ENCODE data around the gene EML1.

The EML1 gene

GRCh38 chr14:99852578-99852977, 59.4 kb downstream of the EML1 start:
- Histone ChIP-seq H3K27ac (replicated peaks) (no peak overlapping the region), H3K27me3 (ENCODE audit: insufficient read depth, poor library complexity, severe bottlenecking) (peaks cover 5% of the 10 kb centered on the region), H3K4me3 (replicated peaks; ENCODE audit: insufficient read depth, low read length) (no peak overlapping the region)
- no peak for DNase-seq (ENCODE audit: low read depth in 1 of 2, low spot score in 1 of 2)
- no peak for TF ChIP-seq GABPA (IDR thresholded peaks at IDR 0.05; ENCODE audit: low read depth)
- no peak for TF ChIP-seq POLR2AphosphoS5 (IDR thresholded peaks at IDR 0.05; ENCODE audit: low read depth)
- TF ChIP-seq, protein P1, sequence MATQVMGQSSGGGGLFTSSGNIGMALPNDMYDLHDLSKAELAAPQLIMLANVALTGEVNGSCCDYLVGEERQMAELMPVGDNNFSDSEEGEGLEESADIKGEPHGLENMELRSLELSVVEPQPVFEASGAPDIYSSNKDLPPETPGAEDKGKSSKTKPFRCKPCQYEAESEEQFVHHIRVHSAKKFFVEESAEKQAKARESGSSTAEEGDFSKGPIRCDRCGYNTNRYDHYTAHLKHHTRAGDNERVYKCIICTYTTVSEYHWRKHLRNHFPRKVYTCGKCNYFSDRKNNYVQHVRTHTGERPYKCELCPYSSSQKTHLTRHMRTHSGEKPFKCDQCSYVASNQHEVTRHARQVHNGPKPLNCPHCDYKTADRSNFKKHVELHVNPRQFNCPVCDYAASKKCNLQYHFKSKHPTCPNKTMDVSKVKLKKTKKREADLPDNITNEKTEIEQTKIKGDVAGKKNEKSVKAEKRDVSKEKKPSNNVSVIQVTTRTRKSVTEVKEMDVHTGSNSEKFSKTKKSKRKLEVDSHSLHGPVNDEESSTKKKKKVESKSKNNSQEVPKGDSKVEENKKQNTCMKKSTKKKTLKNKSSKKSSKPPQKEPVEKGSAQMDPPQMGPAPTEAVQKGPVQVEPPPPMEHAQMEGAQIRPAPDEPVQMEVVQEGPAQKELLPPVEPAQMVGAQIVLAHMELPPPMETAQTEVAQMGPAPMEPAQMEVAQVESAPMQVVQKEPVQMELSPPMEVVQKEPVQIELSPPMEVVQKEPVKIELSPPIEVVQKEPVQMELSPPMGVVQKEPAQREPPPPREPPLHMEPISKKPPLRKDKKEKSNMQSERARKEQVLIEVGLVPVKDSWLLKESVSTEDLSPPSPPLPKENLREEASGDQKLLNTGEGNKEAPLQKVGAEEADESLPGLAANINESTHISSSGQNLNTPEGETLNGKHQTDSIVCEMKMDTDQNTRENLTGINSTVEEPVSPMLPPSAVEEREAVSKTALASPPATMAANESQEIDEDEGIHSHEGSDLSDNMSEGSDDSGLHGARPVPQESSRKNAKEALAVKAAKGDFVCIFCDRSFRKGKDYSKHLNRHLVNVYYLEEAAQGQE (IDR thresholded peaks at IDR 0.05; ENCODE audit: insufficient replicate concordance, low read depth), result no peak
- TF ChIP-seq CTCF (IDR thresholded peaks at IDR 0.05; ENCODE audit: insufficient read depth, low read length), result no peak
- no peak for TF ChIP-seq SPI1 (IDR thresholded peaks at IDR 0.05; ENCODE audit: borderline replicate concordance, low read depth)

DNA sequence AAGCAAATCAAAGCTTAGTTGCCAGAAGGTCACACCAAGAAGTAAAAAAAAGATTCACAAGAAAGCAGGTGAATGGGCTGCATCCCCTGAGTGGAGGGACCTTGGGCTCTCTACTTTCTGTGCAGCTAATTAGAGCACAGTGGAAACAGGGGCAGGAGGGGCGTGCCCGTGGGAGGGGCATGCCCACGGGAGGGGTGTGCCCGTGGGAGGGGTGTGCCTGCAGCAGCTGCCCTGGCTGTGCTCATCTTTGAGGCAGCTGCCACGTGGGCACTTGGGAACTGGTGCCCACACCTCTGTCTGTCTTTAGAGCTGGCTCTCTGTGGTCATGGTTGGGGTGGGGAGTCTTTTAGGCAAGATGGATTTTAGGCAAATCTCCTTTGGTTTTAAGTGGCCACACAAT, 60.0 kb downstream of the EML1 start:
- TF ChIP-seq POLR2AphosphoS5 (IDR thresholded peaks at IDR 0.05; ENCODE audit: low read depth) (no peak), CTCF (IDR thresholded peaks at IDR 0.05; ENCODE audit: insufficient read depth, low read length) (no peak), SPI1 (IDR thresholded peaks at IDR 0.05; ENCODE audit: borderline replicate concordance, low read depth) (no peak), GABPA (IDR thresholded peaks at IDR 0.05; ENCODE audit: low read depth) (no peak)
- TF ChIP-seq, protein P1 (IDR thresholded peaks at IDR 0.05; ENCODE audit: insufficient replicate concordance, low read depth), result no peak
- no peak for DNase-seq (ENCODE audit: low read depth in 1 of 2, low spot score in 1 of 2)
- peaks cover 5% of the 10 kb centered on the region for H3K27me3 ChIP-seq (ENCODE audit: insufficient read depth, poor library complexity, severe bottlenecking)
- H3K4me3 ChIP-seq (replicated peaks; ENCODE audit: insufficient read depth, low read length), result no peak overlapping the region
- no peak overlapping the region for H3K27ac ChIP-seq (replicated peaks)

DNA sequence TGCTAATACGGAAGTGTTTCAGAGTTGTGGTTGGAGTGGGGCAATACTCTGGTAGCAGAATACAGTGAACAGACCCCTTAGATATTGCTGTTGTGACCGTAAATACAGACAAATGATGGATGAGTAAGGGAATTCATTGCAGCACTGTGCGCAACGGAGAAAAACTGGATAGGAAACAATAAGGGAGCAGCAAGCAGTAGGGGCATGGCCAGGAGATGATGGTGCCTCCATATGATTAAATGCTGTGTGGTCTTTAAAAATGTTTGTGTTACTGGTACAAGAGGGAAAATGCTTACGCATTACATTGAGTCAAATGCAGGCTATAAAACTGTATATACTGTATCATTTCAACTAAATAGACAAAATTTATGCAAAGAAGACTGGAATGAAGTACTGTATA, 61.6 kb downstream of the EML1 start:
- no peak overlapping the region for H3K27ac ChIP-seq (replicated peaks)
- DNase-seq (ENCODE audit: low read depth in 1 of 2, low spot score in 1 of 2), result peak in 1 of 2 experiments; percentile 48
- TF ChIP-seq, protein P1 (IDR thresholded peaks at IDR 0.05; ENCODE audit: insufficient replicate concordance, low read depth), result no peak
- TF ChIP-seq CTCF (IDR thresholded peaks at IDR 0.05; ENCODE audit: insufficient read depth, low read length) (no peak), POLR2AphosphoS5 (IDR thresholded peaks at IDR 0.05; ENCODE audit: low read depth) (no peak), SPI1 (IDR thresholded peaks at IDR 0.05; ENCODE audit: borderline replicate concordance, low read depth) (peak; percentile 43; the same call in 1 of the 2 replicates)
- H3K4me3 ChIP-seq (replicated peaks; ENCODE audit: insufficient read depth, low read length), result no peak overlapping the region
- peaks cover 5% of the 10 kb centered on the region for H3K27me3 ChIP-seq (ENCODE audit: insufficient read depth, poor library complexity, severe bottlenecking)
